Forelimb muscle (tissue), 1 donor: ENCODE measurements around the gene GRIK3. TPM values are rescaled to one million over a fixed set of nuclear protein-coding genes. Genes with fewer than 3 reads are reported as not detected.
"Not testable (repeated sequence)": the region's sequence is repeated elsewhere in the genome, so short reads cannot be mapped to it uniquely, and the experiment has no call there.

ENCODE experiments used
- DNase-seq: peaks from one replicate; pipeline ENCODE4 v3.0.0-alpha.2; 2013; ENCODE audit warnings: low read depth
- polyA plus RNA-seq: library from polyadenylated mRNA; unstranded; fragments of 120-200 nt; gene quantifications from one replicate; pipeline ENCODE4 v1.2.1, GENCODE V29; 2013; ENCODE audit not compliant: insufficient read length

Gene GRIK3
- polyA plus RNA-seq, 1 donor: 0.54 TPM

GRCh38 chr1:36787312-36787913 lies 246.9 kb downstream of the GRIK3 start:
- DNase-seq: no peak

GRCh38 chr1:36786425-36786824 lies 247.9 kb downstream of the GRIK3 start:
- no peak for DNase-seq

- no peak for DNase-seq
Measured at GRCh38 chr1:36784147-36784859, 250.0 kb downstream of the GRIK3 start.

- no peak for DNase-seq
Measured at GRCh38 chr1:36783475-36783874, 250.8 kb downstream of the GRIK3 start.

GRCh38 chr1:36782785-36783184 lies 251.5 kb downstream of the GRIK3 start:
- DNase-seq: no peak

GRCh38 chr1:36782085-36782484 lies 252.2 kb downstream of the GRIK3 start:
- no peak for DNase-seq

- no peak for DNase-seq
Measured at GRCh38 chr1:36781098-36781497, 253.2 kb downstream of the GRIK3 start.

GRCh38 chr1:36778740-36779139 lies 255.6 kb downstream of the GRIK3 start:
- DNase-seq: no peak

GRCh38 chr1:36776948-36777831 lies 257.1 kb downstream of the GRIK3 start:
- DNase-seq: no peak

GRCh38 chr1:36776256-36776655 lies 258.1 kb downstream of the GRIK3 start:
- DNase-seq: no peak

GRCh38 chr1:36775716-36776115 lies 258.6 kb downstream of the GRIK3 start:
- no peak for DNase-seq

- no peak for DNase-seq
Measured at GRCh38 chr1:36773827-36774541, 260.3 kb downstream of the GRIK3 start.

- DNase-seq: no peak
Measured at GRCh38 chr1:36772647-36773495, 261.4 kb downstream of the GRIK3 start.

GRCh38 chr1:36771660-36772284 lies 262.5 kb downstream of the GRIK3 start:
- DNase-seq: no peak

- no peak for DNase-seq
Measured at GRCh38 chr1:36771240-36771639, 263.1 kb downstream of the GRIK3 start.

- DNase-seq: no peak
Measured at GRCh38 chr1:36769886-36770830, 264.2 kb downstream of the GRIK3 start.

- DNase-seq: no peak
Measured at GRCh38 chr1:36768486-36769178, 265.7 kb downstream of the GRIK3 start.

- not testable (repeated sequence) for DNase-seq
Measured at GRCh38 chr1:36767429-36767828, 266.9 kb downstream of the GRIK3 start.

GRCh38 chr1:36766481-36766880 lies 267.8 kb downstream of the GRIK3 start:
- no peak for DNase-seq
